GM12892 (cell line): ENCODE data around the gene ABLIM3.

Source experiments
- POLR2A ChIP-seq: IDR thresholded peaks from 2 replicates; pipeline ENCODE4 v1.6.1; 2011; ENCODE audit warnings: low read depth, low read length, control low read depth
- POLR2AphosphoS5 ChIP-seq: IDR thresholded peaks from 2 replicates; pipeline ENCODE4 v1.6.1; 2011; ENCODE audit warnings: low read depth, low read length, control low read depth

GRCh38 chr5:149242339-149242738 lies 101.0 kb downstream of the ABLIM3 start:
- no peak for TF ChIP-seq POLR2AphosphoS5
- no peak for TF ChIP-seq POLR2A
